Keratinocyte (primary cell): ENCODE results near the gene VSIR. TPM values are rescaled to one million over a fixed set of nuclear protein-coding genes. Genes with fewer than 3 reads are reported as not detected.

Experiments
- DNase-seq: peaks from one replicate; pipeline ENCODE4 v3.0.0-alpha.2; 2011; ENCODE audit warnings: low read depth, missing footprints, low spot score
- FAIRE-seq: peaks from 2 replicates; lab custom pipeline; 2011; peaks lifted over from hg19 to GRCh38; lab: Jason Lieb, UNC
- H2AFZ ChIP-seq: 2 replicates; pipeline ENCODE4 v1.6.0; 2012; ENCODE audit warnings: low read length, control low read depth, inconsistent platforms; ENCODE audit not compliant: control insufficient read depth
- H3K27ac ChIP-seq: 2 replicates; pipeline ENCODE4 v1.5.1; 2011; ENCODE audit warnings: low read length; ENCODE audit not compliant: control insufficient read depth, insufficient read depth
- H3K27me3 ChIP-seq: 3 replicates; pipeline ENCODE4 v1.6.0; 2011; ENCODE audit warnings: low read length; ENCODE audit not compliant: control insufficient read depth, insufficient read depth; ENCODE audit errors: extremely low read depth
- H3K36me3 ChIP-seq, 2 experiments: 2 replicates in 1 of 2; 3 replicates in 1 of 2; pipeline ENCODE4 v1.5.1; 2011; ENCODE audit warnings: low read length in 2 of 2, mild to moderate bottlenecking in 1 of 2; ENCODE audit not compliant: control insufficient read depth in 2 of 2, insufficient read depth in 2 of 2; ENCODE audit errors: extremely low read depth in 1 of 2
- H3K4me1 ChIP-seq: 3 replicates; pipeline ENCODE4 v1.5.1; 2011; ENCODE audit warnings: low read length; ENCODE audit not compliant: control insufficient read depth, insufficient read depth; ENCODE audit errors: extremely low read depth
- H3K4me2 ChIP-seq: 3 replicates; pipeline ENCODE4 v1.6.0; 2011; ENCODE audit warnings: low read depth, low read length; ENCODE audit not compliant: control insufficient read depth, insufficient read depth; ENCODE audit errors: extremely low read depth
- H3K4me3 ChIP-seq, 3 experiments: fragments of 200-600 bp in 1 of 3; sonication (generic) in 1 of 3; 2 replicates in 2 of 3; 3 replicates in 1 of 3; pipeline ENCODE4 v1.5.1; 2011 to 2016; ENCODE audit warnings: low read length in 3 of 3, mild to moderate bottlenecking in 3 of 3, control low read depth in 2 of 3, inconsistent platforms in 1 of 3, low read depth in 1 of 3, mixed read lengths in 1 of 3, mixed run types in 1 of 3, moderate library complexity in 1 of 3; ENCODE audit not compliant: control insufficient read depth in 2 of 3, insufficient read depth in 2 of 3; ENCODE audit errors: extremely low read depth in 1 of 3
- H3K79me2 ChIP-seq: 2 replicates; pipeline ENCODE4 v1.6.0; 2012; ENCODE audit warnings: low read length; ENCODE audit not compliant: control insufficient read depth, insufficient read depth
- H3K9ac ChIP-seq: 3 replicates; pipeline ENCODE4 v1.6.0; 2011; ENCODE audit warnings: low read length; ENCODE audit not compliant: control insufficient read depth, insufficient read depth; ENCODE audit errors: extremely low read depth
- H3K9me1 ChIP-seq: 3 replicates; pipeline ENCODE4 v1.6.0; 2011; ENCODE audit warnings: low read length; ENCODE audit not compliant: control insufficient read depth, insufficient read depth; ENCODE audit errors: extremely low read depth
- H3K9me3 ChIP-seq: 2 replicates; pipeline ENCODE4 v1.5.1; 2012; ENCODE audit warnings: low read depth, low read length; ENCODE audit not compliant: control insufficient read depth
- H4K20me1 ChIP-seq: 3 replicates; pipeline ENCODE4 v1.6.0; 2011; ENCODE audit warnings: low read length; ENCODE audit not compliant: control insufficient read depth, insufficient read depth; ENCODE audit errors: extremely low read depth
- CTCF ChIP-seq, 3 experiments: IDR thresholded peaks in 1 of 3; conservative IDR thresholded peaks in 1 of 3; optimal IDR thresholded peaks in 1 of 3; 2 replicates in 2 of 3; 3 replicates in 1 of 3; pipeline versions ENCODE3 to v1.5.1; 2011; ENCODE audit warnings: low read length in 3 of 3, mild to moderate bottlenecking in 3 of 3, moderate library complexity in 2 of 3, control low read depth in 1 of 3, inconsistent platforms in 1 of 3; ENCODE audit not compliant: insufficient read depth in 2 of 3; ENCODE audit errors: extremely low read depth in 1 of 3
- EZH2 ChIP-seq: IDR thresholded peaks from one replicate; pipeline ENCODE4 v1.6.1; 2012; ENCODE audit warnings: inconsistent platforms, mild to moderate bottlenecking, low read length, moderate library complexity
- dilution Hi-C: fragments of 300-500 bp; cut with MboI; formaldehyde crosslinking; loops from one replicate; pipeline ENCODE4 v1.7.0; 2020; ENCODE audit warnings: low sequenced_read_pairs; ENCODE audit not compliant: extremely low pct_ligation_motif_present
- polyA plus RNA-seq, 5 experiments: library from polyadenylated mRNA; depleted of rRNA in 3 of 5; stranded (reverse) in 3 of 5; stranded (forward) in 1 of 5; unstranded in 1 of 5; fragments of >200 nt; gene quantifications; 1 replicate in 1 of 5; 2 replicates in 3 of 5; 3 replicates in 1 of 5; pipeline versions ENCODE4 v1.2.1 to v1.2.3, GENCODE V29; 2011 to 2012; ENCODE audit warnings: missing spikeins in 2 of 5, low read depth in 1 of 5, low replicate concordance in 1 of 5

The VSIR gene
- polyA plus RNA-seq, 1 donor (not counting 4 experiments of a cell fraction or from before 2014, with no cell fraction given): 8.1 TPM

- Histone ChIP-seq H3K79me2 (no peaks in the 10 kb centered on the region), H3K4me2 (no peak overlapping the region), H3K9ac (no peak overlapping the region), H3K36me3 (no peaks in the 10 kb centered on the region), H3K27me3 (peaks cover 3% of the 10 kb centered on the region), H3K9me1 (no peaks in the 10 kb centered on the region), H3K4me1 (peaks cover 32% of the 10 kb centered on the region), H3K27ac (no peak overlapping the region), H3K4me3 (no peak overlapping the region), H2AFZ (no peak overlapping the region), H3K9me3 (no peaks in the 10 kb centered on the region), H4K20me1 (no peaks in the 10 kb centered on the region)
- dilution Hi-C loops: no loop called here
- no peak for TF ChIP-seq CTCF (optimal IDR thresholded peaks at IDR 0.05 in 1 of 3, IDR thresholded peaks at IDR 0.05 in 1 of 3, conservative IDR thresholded peaks at IDR 0.05 in 1 of 3; ENCODE audit: extremely low read depth in 1 of 3, insufficient read depth in 2 of 3, low read length in 3 of 3)
- TF ChIP-seq EZH2: no peak
- FAIRE-seq: no peak
- DNase-seq: no peak
These were observed 35.5 kb downstream of the VSIR start for GRCh38 chr10:71737834-71738197.

GRCh38 chr10:71737001-71737833 is 36.1 kb downstream of the VSIR start:
- no peak for DNase-seq
- TF ChIP-seq EZH2 (no peak), CTCF (optimal IDR thresholded peaks at IDR 0.05 in 1 of 3, IDR thresholded peaks at IDR 0.05 in 1 of 3, conservative IDR thresholded peaks at IDR 0.05 in 1 of 3; ENCODE audit: extremely low read depth in 1 of 3, insufficient read depth in 2 of 3, low read length in 3 of 3) (no peak)
- Histone ChIP-seq H3K9me3 (no peaks in the 10 kb centered on the region), H3K4me1 (peaks cover 26% of the 10 kb centered on the region), H3K36me3 (no peaks in the 10 kb centered on the region), H3K4me2 (no peak overlapping the region), H3K27ac (no peak overlapping the region), H3K27me3 (peaks cover 5% of the 10 kb centered on the region), H3K79me2 (no peaks in the 10 kb centered on the region), H3K4me3 (no peak overlapping the region), H3K9ac (no peak overlapping the region), H4K20me1 (no peaks in the 10 kb centered on the region), H3K9me1 (no peaks in the 10 kb centered on the region), H2AFZ (no peak overlapping the region)
- dilution Hi-C loops: no loop called here
- no peak for FAIRE-seq
